ENCODE measurements around the gene TRPC3.

TRPC3 gene

GRCh38 chr4:121951521-121952110 is at the start of gene TRPC3:
TRPC3 (minus strand) TSS chr4:121952060; CDS start chr4:121951680, 380 bp downstream.
- DNase-seq, result peak; percentile 13

- no peak for DNase-seq
Measured at GRCh38 chr4:122000849-122001248, 49.0 kb upstream of the TRPC3 start.

GRCh38 chr4:121998024-121998423 is 46.2 kb upstream of the TRPC3 start:
- DNase-seq, result peak; percentile 47

- no peak for DNase-seq
Measured at GRCh38 chr4:121995790-121996537, 44.1 kb upstream of the TRPC3 start.

GRCh38 chr4:121991968-121992367 is 40.1 kb upstream of the TRPC3 start:
- no peak for DNase-seq

- no peak for DNase-seq
Measured at GRCh38 chr4:121990489-121990888, 38.6 kb upstream of the TRPC3 start.

GRCh38 chr4:121989715-121990114 is 37.9 kb upstream of the TRPC3 start:
- peak; percentile 22 for DNase-seq

GRCh38 chr4:121988950-121989349 is 37.1 kb upstream of the TRPC3 start:
- DNase-seq, result no peak

GRCh38 chr4:121980643-121981042 is 28.8 kb upstream of the TRPC3 start:
- DNase-seq, result no peak

- no peak for DNase-seq
Measured at GRCh38 chr4:121978172-121978516, 26.3 kb upstream of the TRPC3 start.

- DNase-seq, result peak; percentile 1
Measured at GRCh38 chr4:121977251-121978171, 25.7 kb upstream of the TRPC3 start.

- no peak for DNase-seq
Measured at GRCh38 chr4:121975784-121976183, 23.9 kb upstream of the TRPC3 start.

GRCh38 chr4:121973816-121974215 is 22.0 kb upstream of the TRPC3 start:
- DNase-seq, result no peak

GRCh38 chr4:121968859-121969258 is 17.0 kb upstream of the TRPC3 start:
- DNase-seq, result no peak

- no peak for DNase-seq
Measured at GRCh38 chr4:121964958-121965357, 13.1 kb upstream of the TRPC3 start.

- no peak for DNase-seq
Measured at GRCh38 chr4:121960818-121961217, 9.0 kb upstream of the TRPC3 start.

- DNase-seq, result no peak
Measured at GRCh38 chr4:121958777-121959176, 6.9 kb upstream of the TRPC3 start.

GRCh38 chr4:121957266-121957665 is 5.4 kb upstream of the TRPC3 start:
- no peak for DNase-seq

GRCh38 chr4:121953860-121954259 is 2.0 kb upstream of the TRPC3 start:
- DNase-seq, result no peak

- no peak for DNase-seq
Measured at GRCh38 chr4:121952290-121952689, 430 bp upstream of the TRPC3 start.

- peak; percentile 8 for DNase-seq
Measured at GRCh38 chr4:121950680-121951520, 960 bp downstream of the TRPC3 start.

GRCh38 chr4:121950212-121950679 is 1.6 kb downstream of the TRPC3 start:
- peak; percentile 14 for DNase-seq

GRCh38 chr4:121946644-121947043 is 5.2 kb downstream of the TRPC3 start:
- DNase-seq, result no peak

All from COR-L47 (cell line).